Lower lobe of right lung (tissue), 2 donors: ENCODE measurements around the gene CTSW. TPM values are rescaled to one million over a fixed set of nuclear protein-coding genes. Genes with fewer than 3 reads are reported as not detected.
"Not testable (repeated sequence)": the region's sequence is repeated elsewhere in the genome, so short reads cannot be mapped to it uniquely, and the experiment has no call there.

Source experiments
- ATAC-seq, 2 donors: fragments of 200-7000 bp; cut with Tn5 transposase; one replicate each; pipeline ENCODE4 v1.9.1; 2020 to 2022; ENCODE audit warnings: mild to moderate bottlenecking in 2 of 2, moderate library complexity in 2 of 2
- DNase-seq: peaks from one replicate; pipeline ENCODE4 v3.0.0-alpha.2; 2020
- H3K27ac ChIP-seq: fragments of 200-600 bp; one replicate; pipeline ENCODE4 v1.8.0; 2022
- H3K27me3 ChIP-seq: fragments of 200-600 bp; one replicate; pipeline ENCODE4 v1.8.0; 2022; ENCODE audit warnings: low read depth
- H3K36me3 ChIP-seq: fragments of 200-600 bp; one replicate; pipeline ENCODE4 v1.8.0; 2022; ENCODE audit warnings: mild to moderate bottlenecking
- H3K4me1 ChIP-seq: fragments of 200-600 bp; one replicate; pipeline ENCODE4 v1.8.0; 2022
- H3K4me3 ChIP-seq: fragments of 200-600 bp; one replicate; pipeline ENCODE4 v1.8.0; 2022; ENCODE audit warnings: mild to moderate bottlenecking
- H3K9me3 ChIP-seq: fragments of 200-600 bp; one replicate; pipeline ENCODE4 v1.8.0; 2022
- CTCF ChIP-seq: fragments of 200-600 bp; IDR thresholded peaks from one replicate; pipeline ENCODE4 v1.8.0; 2022; ENCODE audit warnings: antibody characterized with exemption, mild to moderate bottlenecking
- intact Hi-C: fragments of 100-400 bp; cut with DNase I; formaldehyde crosslinking; loops from one replicate; pipeline ENCODE4 v1.11.0; 2022
- total RNA-seq: library from RNA; stranded (reverse); fragmentation: NEBNext Ultra II Directional; extraction: Animal tissue kit (Norgen Biotek cat#: 25700); gene quantifications from one replicate; pipeline ENCODE4 v1.2.1, GENCODE V29; 2021
- donor health status: DM: no; HTN: yes; CAD: no; lungs with severe emphysema.

Gene CTSW
- total RNA-seq, 1 donor from 2014 or later = 20.6 TPM

DNA sequence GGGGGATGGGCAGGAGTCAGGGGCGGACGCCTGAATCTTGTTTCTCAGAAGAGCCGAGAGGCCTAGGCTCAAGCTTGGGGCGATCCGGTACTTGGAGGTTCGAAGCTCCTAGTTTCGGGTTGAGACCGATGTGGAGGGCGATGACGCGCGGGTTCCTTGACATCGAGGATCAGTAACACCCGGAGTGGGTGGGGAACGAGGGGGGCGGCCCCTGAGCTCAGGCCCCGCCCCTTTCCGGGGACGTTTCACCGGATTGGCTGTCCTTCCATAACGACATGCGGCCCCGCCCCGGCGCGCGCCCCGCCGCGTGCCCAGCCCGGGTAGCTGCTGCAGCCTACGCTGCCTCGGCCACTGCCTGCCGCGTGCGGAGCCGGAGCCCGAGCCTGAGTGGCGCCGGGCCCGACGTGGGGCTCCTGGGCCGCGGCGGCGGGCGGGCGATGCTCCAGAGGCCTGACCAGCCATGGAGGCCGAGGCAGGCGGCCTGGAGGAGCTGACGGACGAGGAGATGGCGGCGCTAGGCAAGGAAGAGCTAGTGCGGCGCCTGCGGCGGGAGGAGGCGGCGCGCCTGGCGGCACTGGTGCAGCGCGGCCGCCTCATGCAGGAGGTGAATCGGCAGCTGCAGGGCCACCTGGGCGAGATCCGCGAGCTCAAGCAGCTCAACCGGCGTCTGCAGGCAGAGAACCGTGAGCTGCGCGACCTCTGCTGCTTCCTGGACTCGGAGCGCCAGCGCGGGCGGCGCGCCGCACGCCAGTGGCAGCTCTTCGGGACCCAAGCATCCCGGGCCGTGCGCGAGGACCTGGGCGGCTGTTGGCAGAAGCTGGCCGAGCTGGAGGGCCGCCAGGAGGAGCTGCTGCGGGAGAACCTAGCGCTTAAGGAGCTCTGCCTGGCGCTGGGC lies 10.9 kb downstream of the CTSW start, which contains the start of gene CCDC85B:
Gene CCDC85B (plus strand): TSS at position 350 of the 895 bp plus-strand sequence. CDS start 111 bp downstream, at position 461.
- H3K4me3 ChIP-seq = peak within 1 kb of the TSS; percentile 88
- no peaks in the 10 kb centered on the region for H3K27me3 ChIP-seq
- TF ChIP-seq CTCF = no peak
- H3K36me3 ChIP-seq = peaks cover 11% of the 10 kb centered on the region
- H3K9me3 ChIP-seq = no peaks in the 10 kb centered on the region
- ATAC-seq (peak; percentile 88 to 92), DNase-seq (peak; percentile 99)
- intact Hi-C loops = no loop called here
- peak within 1 kb of the TSS; percentile 98 for H3K27ac ChIP-seq
- H3K4me1 ChIP-seq = peaks cover 65% of the 10 kb centered on the region

GRCh38 chr11:65891219-65892136 lies 11.8 kb downstream of the CTSW start:
- intact Hi-C loops = no loop called here
- H3K4me3 ChIP-seq = peak overlapping the region; percentile 88
- peak overlapping the region; percentile 98 for H3K27ac ChIP-seq
- peaks cover 65% of the 10 kb centered on the region for H3K4me1 ChIP-seq
- peaks cover 8% of the 10 kb centered on the region for H3K36me3 ChIP-seq
- DNase-seq = peak; percentile 62
- H3K9me3 ChIP-seq = no peaks in the 10 kb centered on the region
- H3K27me3 ChIP-seq = no peaks in the 10 kb centered on the region
- TF ChIP-seq CTCF = peak; percentile 45
- no peak for ATAC-seq

DNA sequence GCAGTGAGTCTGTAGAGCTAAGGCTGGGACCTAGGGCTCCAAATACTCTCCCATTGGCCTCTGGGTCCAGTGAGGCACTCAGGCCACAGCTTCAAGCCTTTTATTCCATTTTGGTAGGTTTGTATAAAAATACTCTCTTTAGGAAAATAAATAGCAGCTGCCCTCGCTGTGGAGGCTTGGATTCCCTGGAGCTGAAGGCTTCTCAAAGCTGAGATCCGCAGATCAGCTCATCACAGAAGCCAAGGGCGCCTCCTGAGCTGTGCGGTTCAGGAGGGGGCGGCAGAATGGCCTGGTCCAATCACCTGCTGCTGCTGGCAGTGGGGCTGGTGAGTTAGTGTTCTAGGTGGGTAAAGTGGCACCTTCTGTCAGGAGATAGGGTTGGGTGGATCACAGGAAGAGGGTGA lies 12.5 kb downstream of the CTSW start:
- H3K27me3 ChIP-seq, H3K36me3 ChIP-seq, ATAC-seq, H3K9me3 ChIP-seq, intact Hi-C loops: not testable (repeated sequence)
- peaks cover 63% of the 10 kb centered on the region for H3K4me1 ChIP-seq
- H3K27ac ChIP-seq = peak overlapping the region; percentile 98
- DNase-seq = peak; percentile 39
- H3K4me3 ChIP-seq = peak overlapping the region; percentile 88

- TF ChIP-seq CTCF = no peak
These were observed 13.2 kb downstream of the CTSW start for GRCh38 chr11:65892661-65893317.

GRCh38 chr11:65894034-65894591 lies 14.5 kb downstream of the CTSW start:
- ATAC-seq = no peak
- Histone ChIP-seq H3K36me3 (no peaks in the 10 kb centered on the region), H3K4me1 (peaks cover 59% of the 10 kb centered on the region)

More at GRCh38 chr11:65892661-65893317, 13.2 kb downstream of the CTSW start:
- H3K36me3 ChIP-seq = no peaks in the 10 kb centered on the region
- ATAC-seq = no peak
- peak overlapping the region; percentile 88 for H3K4me3 ChIP-seq
- peak; percentile 38 for DNase-seq
- intact Hi-C loops = no loop called here
- peak overlapping the region; percentile 98 for H3K27ac ChIP-seq
- H3K4me1 ChIP-seq = peaks cover 57% of the 10 kb centered on the region
- no peaks in the 10 kb centered on the region for H3K9me3 ChIP-seq
- no peaks in the 10 kb centered on the region for H3K27me3 ChIP-seq

More at GRCh38 chr11:65894034-65894591, 14.5 kb downstream of the CTSW start:
- Histone ChIP-seq H3K4me3 (peak overlapping the region; percentile 88), H3K9me3 (no peaks in the 10 kb centered on the region), H3K27ac (peak overlapping the region; percentile 98), H3K27me3 (no peaks in the 10 kb centered on the region)
- peak; percentile 77 for DNase-seq
- intact Hi-C loops = no loop called here
- TF ChIP-seq CTCF = no peak
